Hindlimb muscle (tissue), 1 donor: ENCODE data around the gene SNAPC1. TPM values are rescaled to one million over a fixed set of nuclear protein-coding genes. Genes with fewer than 3 reads are reported as not detected.
"Not testable (repeated sequence)": the region's sequence is repeated elsewhere in the genome, so short reads cannot be mapped to it uniquely, and the experiment has no call there.

Experiments used
- DNase-seq: peaks from one replicate; pipeline ENCODE4 v3.0.0-alpha.2; 2013
- polyA plus RNA-seq: library from polyadenylated mRNA; unstranded; fragments of 120-200 nt; gene quantifications from one replicate; pipeline ENCODE4 v1.2.1, GENCODE V29; 2013; ENCODE audit not compliant: insufficient read length

SNAPC1 gene
- 4.5 TPM for polyA plus RNA-seq

DNA sequence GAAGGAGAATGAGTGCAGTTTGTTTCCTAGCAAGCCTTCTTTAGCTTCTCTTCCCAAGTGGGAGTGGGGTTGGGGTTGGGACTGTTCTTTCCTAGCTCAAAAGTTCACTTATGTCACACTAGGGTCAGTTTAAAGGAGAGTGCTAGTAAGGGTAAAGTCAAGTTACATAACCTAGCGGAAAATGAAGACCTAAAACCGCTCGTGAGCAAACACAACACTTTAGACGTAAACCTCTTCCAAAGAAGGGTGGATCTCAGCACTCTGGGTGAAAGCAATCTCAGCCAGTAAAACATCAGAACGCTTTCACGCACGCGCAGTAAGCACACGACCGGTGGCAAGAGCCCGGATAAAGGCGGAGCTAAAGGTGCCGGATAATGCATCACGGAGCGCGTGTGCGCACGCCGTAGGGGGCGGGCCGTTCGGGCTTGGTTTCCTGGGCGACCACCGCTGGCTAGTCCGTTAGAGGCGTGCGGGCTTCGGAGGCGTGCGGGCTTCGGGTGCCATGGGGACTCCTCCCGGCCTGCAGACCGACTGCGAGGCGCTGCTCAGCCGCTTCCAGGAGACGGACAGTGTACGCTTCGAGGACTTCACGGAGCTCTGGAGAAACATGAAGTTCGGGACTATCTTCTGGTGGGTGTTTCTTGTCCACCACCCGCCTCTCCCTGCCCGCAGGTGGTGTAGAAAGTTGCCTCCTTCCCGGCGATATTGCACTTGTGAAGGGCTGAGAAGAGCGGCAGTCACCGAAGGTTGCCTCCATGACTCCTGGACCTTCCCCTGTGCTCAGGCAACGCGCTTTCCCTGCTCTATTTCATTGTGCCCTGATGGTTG, at the start of gene SNAPC1:
Gene SNAPC1, plus strand, starts transcription at position 462 of the 828 bp plus-strand sequence. Its CDS starts 41 bp downstream, at position 503.
- DNase-seq = peak; percentile 99

DNA sequence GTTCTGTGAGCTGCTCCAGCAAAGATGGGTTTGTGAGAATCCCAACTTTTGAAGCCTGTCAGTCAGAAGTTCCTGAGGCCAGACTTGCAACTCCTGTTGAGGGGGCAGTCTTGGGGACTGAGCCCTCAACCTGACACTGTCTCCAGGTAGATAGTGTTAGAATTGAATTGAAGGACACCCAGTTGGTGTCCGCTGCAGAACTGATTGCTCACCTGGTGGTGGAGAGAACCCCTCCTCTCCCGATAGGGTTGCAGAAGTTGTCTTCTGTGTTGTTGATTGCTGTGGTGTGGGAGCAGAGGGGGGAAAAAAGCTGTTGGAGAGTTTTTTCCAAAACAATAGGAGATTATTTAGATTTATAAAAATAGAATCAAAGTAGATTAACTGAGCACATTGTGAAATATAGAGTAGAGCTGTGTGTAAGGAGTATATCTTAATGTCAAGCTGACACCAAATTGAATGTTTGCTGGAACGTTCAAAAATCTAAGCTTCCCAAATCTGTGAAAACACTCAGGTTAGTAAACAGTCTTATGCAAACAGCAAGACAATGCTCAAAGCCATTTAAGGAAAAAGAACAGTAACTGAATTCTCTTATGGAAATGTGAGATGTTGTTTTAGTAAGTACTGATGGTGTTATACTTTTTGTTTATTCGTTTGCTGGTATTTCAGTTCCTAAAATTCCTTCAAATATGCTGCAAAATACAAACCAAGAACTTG, 48.3 kb upstream of the SNAPC1 start:
- no peak for DNase-seq

DNA sequence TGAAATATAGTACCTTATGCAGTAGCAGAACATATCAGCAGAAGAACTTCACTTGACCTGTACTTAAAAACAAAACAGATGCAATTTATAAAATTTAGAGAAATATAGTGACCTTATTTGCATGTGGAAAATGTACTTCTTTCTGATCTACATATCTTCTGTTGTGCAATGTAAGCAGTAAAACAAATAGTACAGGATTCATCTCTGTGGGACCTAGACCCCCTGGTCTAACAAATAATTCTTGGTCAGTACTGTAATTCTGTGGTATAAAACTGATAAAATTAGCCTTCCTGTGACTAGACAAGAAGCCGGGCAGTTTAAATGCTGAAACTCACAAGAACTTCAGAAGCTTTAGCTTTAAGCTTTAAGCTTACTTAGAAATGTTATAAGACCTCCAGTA, 45.3 kb upstream of the SNAPC1 start:
- DNase-seq = no peak

DNA sequence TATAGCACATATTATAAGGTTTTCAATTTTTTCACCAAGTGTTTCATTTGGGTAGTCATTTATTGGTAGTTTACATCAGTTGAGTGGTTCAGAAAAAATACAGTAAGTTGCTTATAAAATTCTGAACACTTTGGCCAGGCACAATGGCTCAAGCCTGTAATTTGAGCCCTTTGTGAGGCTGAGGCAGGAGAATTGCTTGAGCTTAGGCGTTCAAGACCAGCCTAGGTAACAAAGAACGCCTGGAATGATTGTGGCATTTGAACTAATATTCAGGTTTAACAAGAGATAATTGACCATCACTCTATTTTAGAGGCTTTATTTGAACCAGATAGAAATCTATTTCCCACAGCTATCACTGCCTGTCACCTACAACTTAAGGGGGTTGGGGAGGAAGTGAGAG, 44.2 kb upstream of the SNAPC1 start:
- DNase-seq = no peak

DNA sequence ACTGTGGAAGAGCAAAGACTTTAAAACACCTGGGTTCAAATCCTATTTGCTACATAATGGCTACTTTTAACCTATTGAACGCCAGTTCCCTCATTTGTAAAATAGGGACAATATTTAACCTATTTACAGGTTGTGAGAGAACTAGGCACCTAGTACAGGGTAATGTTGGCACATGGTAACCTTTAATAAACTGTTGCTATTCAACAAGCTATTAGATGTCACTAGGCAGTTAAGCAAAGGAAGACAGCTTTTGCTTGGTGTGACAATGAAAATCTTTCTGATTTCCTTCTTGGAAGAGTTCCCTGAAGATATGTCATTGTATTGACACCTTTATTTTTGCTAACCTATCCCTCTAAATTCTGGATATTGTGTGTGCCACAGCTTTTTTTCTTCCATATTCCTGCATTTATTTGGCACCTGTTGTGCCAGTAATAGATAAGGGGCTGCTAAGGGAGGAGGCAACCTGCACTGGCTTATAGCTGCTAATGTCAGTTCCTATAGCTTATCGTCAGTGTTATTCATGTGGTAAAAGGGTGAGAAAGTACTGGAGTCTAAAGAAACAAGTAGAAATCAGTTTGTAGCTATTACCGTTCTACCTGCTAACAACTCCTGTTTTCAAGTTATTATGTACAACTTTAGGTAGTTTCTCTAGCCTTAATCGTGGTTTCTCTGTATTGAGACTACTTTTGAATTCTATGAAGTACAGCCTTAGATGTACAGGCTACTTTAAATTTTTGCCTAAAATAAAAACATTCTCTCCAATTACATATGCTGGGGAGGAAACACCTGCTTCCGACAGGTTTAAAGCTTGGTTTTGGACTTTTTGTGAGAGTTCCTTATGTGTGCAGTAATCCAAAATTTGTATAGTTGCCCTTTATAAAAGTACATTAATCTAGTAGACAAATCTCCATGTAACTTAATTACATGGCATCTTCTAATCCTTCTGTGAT, 42.6 kb upstream of the SNAPC1 start:
- no peak for DNase-seq

DNA sequence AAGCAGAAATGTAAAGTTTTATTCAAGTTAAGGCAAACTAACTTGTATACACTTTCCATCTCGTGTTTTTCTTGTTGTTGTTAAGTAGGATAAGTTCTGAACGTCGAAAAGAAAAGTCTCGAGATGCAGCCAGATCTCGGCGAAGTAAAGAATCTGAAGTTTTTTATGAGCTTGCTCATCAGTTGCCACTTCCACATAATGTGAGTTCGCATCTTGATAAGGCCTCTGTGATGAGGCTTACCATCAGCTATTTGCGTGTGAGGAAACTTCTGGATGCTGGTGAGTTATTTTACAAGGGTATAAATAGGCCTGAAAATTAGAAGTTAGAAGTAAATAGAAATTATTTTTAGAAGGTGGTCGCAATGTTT, 41.9 kb upstream of the SNAPC1 start:
- DNase-seq = no peak

GRCh38 chr14:61720741-61721140, 41.5 kb upstream of the SNAPC1 start:
- DNase-seq = no peak

- no peak for DNase-seq
Observed at GRCh38 chr14:61724133-61724532, 38.1 kb upstream of the SNAPC1 start.

DNA sequence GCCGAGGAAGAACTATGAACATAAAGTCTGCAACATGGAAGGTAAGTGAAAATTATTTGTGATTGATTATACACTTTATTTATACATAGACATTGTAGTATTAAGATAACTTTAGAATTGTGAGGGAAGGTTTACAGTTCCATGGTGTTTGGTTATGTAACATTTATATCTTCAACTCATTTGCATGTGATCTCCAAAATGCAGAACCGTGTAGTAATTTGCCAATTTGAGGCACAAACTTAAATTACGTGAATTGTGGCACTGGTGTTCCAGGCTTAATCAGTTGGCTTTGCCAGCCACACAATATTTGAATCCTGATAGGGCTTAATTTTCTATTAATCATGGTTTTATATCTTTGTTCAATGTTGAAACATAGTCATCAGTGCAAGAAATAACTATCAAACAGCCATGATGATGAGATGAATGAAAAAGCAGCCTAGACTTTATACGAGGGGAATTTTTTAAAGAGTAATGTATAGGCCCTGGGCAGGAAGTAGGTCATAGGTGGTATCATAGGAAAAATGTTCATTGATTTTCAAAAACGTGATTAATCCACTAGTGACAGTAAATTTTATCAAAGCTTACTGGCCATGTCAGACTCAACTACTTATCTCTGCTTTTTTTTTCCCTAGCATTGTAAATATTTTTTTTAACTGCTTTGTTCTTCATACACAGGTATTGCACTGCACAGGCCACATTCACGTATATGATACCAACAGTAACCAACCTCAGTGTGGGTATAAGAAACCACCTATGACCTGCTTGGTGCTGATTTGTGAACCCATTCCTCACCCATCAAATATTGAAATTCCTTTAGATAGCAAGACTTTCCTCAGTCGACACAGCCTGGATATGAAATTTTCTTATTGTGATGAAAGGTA, 35.2 kb upstream of the SNAPC1 start:
- no peak for DNase-seq

- no peak for DNase-seq
Observed at GRCh38 chr14:61730756-61731373, 31.4 kb upstream of the SNAPC1 start.

GRCh38 chr14:61733972-61734371, 28.2 kb upstream of the SNAPC1 start:
- DNase-seq = no peak

DNA sequence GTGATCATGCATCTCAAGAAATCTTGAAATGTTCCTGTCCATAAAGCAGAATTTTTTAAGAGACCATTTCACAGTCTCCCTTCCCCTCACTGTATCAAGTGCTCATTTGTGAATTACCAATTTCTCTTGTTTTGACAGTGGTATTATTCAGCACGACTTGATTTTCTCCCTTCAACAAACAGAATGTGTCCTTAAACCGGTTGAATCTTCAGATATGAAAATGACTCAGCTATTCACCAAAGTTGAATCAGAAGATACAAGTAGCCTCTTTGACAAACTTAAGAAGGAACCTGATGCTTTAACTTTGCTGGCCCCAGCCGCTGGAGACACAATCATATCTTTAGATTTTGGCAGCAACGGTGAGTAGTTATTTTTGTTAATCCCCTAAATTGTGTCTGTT, 25.5 kb upstream of the SNAPC1 start:
- DNase-seq = no peak

- DNase-seq = no peak
Observed at GRCh38 chr14:61737915-61738314, 24.3 kb upstream of the SNAPC1 start.

GRCh38 chr14:61739133-61739532, 23.1 kb upstream of the SNAPC1 start:
- DNase-seq = no peak

DNA sequence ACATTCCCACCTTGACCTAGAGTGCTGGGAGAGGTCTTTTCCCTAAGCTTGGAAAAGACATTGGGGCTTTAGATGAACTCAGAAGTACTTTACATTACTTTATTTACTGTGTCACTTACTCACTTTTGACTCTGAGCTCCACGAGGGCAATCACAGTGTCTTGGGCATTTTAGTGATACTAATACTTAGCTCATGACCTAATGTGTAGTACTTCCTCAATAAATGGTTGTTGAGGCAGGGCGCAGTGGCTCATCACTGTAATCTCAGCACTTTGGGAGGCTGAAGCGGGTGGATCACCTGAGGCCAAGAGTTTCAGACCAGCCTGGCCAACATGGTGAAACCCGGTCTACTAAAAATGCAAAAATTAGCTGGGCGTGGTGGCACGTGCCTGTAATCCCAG, 19.8 kb upstream of the SNAPC1 start:
- no peak for DNase-seq

DNA sequence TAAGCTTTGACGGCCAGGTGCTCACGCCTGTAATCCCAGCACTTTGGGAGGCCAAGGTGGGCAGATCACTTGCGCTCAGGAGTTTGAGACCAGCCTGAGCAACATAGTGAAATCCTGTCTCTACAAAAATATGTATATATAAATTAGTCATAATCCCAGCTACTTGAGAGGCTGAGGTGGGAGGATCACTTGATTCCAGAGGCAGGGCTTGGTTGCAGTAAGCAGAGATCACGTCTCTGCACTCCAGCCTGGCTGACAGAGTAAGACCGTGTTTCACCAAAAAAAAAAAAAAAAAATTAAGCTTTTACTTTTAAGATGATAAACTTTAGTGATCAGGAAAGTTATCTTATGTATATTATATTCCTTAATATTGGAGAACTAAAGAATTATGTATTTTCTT, 18.0 kb upstream of the SNAPC1 start:
- DNase-seq = no peak

DNA sequence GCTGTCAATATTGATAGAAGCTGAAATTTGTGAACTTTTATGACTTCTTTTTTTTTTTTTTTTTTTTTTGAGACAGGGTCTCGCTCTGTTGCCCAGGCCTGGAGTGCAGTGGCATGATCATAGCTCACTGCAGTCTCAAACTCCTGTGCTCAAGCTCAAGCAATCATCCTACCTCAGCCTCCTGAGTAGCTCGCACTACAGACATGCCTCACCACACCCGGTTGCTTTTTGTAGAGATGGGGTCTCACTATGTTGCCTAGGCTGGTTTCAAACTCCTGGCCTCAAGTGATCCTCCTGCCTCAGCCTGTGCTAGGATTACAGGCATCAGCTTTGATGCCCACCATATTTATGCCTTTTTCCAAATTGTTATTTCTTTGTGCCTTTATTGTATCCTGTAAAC, 15.9 kb upstream of the SNAPC1 start:
- DNase-seq = not testable (repeated sequence)

DNA sequence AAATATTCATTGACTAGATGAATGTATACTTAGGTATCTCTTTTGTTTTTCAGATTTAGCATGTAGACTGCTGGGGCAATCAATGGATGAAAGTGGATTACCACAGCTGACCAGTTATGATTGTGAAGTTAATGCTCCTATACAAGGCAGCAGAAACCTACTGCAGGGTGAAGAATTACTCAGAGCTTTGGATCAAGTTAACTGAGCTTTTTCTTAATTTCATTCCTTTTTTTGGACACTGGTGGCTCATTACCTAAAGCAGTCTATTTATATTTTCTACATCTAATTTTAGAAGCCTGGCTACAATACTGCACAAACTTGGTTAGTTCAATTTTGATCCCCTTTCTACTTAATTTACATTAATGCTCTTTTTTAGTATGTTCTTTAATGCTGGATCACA, 15.3 kb upstream of the SNAPC1 start:
- no peak for DNase-seq

DNA sequence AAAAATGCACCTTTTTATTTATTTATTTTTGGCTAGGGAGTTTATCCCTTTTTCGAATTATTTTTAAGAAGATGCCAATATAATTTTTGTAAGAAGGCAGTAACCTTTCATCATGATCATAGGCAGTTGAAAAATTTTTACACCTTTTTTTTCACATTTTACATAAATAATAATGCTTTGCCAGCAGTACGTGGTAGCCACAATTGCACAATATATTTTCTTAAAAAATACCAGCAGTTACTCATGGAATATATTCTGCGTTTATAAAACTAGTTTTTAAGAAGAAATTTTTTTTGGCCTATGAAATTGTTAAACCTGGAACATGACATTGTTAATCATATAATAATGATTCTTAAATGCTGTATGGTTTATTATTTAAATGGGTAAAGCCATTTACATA, 14.9 kb upstream of the SNAPC1 start:
- DNase-seq = no peak

DNA sequence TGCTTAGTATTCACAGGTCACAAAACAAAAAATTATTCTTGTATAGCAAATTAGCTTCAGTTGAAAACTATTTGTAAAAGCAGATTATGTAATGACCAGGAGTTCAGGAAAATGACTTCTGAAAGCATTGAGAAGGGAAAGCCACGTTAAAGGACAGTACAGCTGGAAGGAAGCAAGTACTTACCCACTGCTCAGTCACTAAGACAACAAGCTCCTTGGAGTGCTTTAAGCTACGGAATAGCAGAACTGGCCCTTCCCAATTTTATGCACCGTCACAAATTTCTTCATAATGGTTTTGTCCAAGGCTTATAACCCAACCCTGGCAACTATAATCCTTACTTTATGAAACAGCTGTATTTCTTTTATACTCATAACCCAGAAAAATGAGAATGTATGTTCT, 13.0 kb upstream of the SNAPC1 start:
- DNase-seq = no peak

GRCh38 chr14:61749867-61750266, 12.4 kb upstream of the SNAPC1 start:
- DNase-seq = no peak
